ENCODE measurements around the gene ZSCAN22.

Gene ZSCAN22

DNA sequence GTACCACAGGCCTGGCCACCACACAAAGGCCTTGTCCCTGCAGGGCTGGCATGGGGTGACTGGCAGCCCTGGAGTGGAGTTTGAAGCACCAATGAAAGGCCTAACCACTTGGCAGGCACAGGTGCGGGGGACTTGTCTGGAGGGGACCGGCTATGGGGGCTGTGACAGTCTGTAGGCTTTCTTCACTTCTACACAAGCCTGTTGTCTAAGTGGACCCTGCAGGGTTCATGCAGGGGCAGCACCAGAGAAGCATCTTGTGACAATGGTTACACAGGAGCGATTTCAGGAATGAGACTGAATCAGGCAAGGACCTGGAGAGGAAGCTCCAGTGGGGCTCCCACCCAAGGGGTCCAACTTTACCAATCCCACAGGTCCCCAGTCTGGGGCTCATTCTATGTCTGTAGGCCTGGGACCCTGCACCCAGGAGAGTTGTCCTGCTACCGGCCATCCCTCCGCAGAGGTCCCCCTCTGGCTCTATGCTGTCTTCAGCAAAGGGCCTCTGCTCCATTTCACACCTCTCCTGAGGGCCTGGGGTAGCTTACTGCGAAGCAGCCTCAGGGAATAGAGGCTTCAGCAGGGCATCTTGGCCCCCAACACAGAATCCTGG is 56.3 kb downstream of the ZSCAN22 start:
- Histone ChIP-seq H3K27me3 (ENCODE audit: insufficient read depth, low read length, poor library complexity, severe bottlenecking) (no peaks in the 10 kb centered on the region), H2AFZ (ENCODE audit: low read length) (no peak overlapping the region), H3K9me3 (ENCODE audit: insufficient read depth, low read depth, low read length) (no peaks in the 10 kb centered on the region), H3K79me2 (ENCODE audit: insufficient read depth, low read length) (peaks cover 27% of the 10 kb centered on the region), H3K9me2 (replicated peaks; ENCODE audit: low read depth, low read length) (no peaks in the 10 kb centered on the region), H4K20me1 (ENCODE audit: insufficient read depth, low read length, poor library complexity, severe bottlenecking) (peaks cover 10% of the 10 kb centered on the region), H3K4me2 (ENCODE audit: low read depth, low read length, poor library complexity, severe bottlenecking) (no peak overlapping the region), H3K36me3 (ENCODE audit: insufficient read depth, low read length) (no peaks in the 10 kb centered on the region), H3F3A (ENCODE audit: low read depth) (no peaks in the 10 kb centered on the region), H3K9ac (ENCODE audit: low read depth, low read length, poor library complexity, severe bottlenecking) (no peak overlapping the region), H3K4me1 (ENCODE audit: insufficient read depth, low read length, poor library complexity, severe bottlenecking) (peaks cover 25% of the 10 kb centered on the region), H3K4me3 (ENCODE audit: low read length, poor library complexity, severe bottlenecking) (no peak overlapping the region)
- TF ChIP-seq, protein P1, sequence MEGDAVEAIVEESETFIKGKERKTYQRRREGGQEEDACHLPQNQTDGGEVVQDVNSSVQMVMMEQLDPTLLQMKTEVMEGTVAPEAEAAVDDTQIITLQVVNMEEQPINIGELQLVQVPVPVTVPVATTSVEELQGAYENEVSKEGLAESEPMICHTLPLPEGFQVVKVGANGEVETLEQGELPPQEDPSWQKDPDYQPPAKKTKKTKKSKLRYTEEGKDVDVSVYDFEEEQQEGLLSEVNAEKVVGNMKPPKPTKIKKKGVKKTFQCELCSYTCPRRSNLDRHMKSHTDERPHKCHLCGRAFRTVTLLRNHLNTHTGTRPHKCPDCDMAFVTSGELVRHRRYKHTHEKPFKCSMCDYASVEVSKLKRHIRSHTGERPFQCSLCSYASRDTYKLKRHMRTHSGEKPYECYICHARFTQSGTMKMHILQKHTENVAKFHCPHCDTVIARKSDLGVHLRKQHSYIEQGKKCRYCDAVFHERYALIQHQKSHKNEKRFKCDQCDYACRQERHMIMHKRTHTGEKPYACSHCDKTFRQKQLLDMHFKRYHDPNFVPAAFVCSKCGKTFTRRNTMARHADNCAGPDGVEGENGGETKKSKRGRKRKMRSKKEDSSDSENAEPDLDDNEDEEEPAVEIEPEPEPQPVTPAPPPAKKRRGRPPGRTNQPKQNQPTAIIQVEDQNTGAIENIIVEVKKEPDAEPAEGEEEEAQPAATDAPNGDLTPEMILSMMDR (conservative IDR thresholded peaks at IDR 0.05; ENCODE audit: low read length): no peak
- no peak for TF ChIP-seq EZH2phosphoT487 (IDR thresholded peaks at IDR 0.05; ENCODE audit: borderline replicate concordance)

DNA sequence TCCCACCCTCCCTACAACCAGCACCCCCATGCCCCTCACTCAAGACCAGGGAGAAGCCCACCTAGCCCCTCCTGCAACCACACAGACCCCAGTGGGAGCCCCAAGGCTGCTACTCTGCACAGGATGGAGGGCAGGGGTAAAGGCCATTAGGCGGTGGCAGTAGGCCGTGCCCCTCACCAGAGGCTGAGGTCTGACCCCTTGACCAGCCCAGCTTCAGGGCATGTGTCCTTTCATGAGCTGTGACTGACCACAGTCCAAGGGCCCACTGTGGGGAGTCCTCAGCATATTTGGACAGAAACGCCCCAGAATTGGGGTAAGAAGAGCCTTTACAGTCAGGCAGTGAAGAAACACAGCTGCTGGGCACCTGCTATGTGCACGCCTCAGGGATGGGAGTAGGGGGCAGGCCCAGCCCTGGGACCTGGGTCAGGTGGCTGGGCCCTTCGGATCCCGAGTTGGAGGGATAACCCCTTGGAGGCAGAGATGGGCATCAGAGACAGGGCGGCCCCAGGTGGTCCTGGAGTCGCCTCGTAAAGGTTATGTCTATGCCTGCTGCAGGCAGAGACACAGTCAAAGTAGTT is 58.6 kb downstream of the ZSCAN22 start:
- Histone ChIP-seq H3K4me3 (ENCODE audit: low read length, poor library complexity, severe bottlenecking) (peak overlapping the region; percentile 96), H3K4me2 (ENCODE audit: low read depth, low read length, poor library complexity, severe bottlenecking) (peak overlapping the region; percentile 88), H3K9me2 (replicated peaks; ENCODE audit: low read depth, low read length) (no peaks in the 10 kb centered on the region), H2AFZ (ENCODE audit: low read length) (no peak overlapping the region), H3K27me3 (ENCODE audit: insufficient read depth, low read length, poor library complexity, severe bottlenecking) (no peaks in the 10 kb centered on the region), H3K9ac (ENCODE audit: low read depth, low read length, poor library complexity, severe bottlenecking) (peak overlapping the region; percentile 99), H4K20me1 (ENCODE audit: insufficient read depth, low read length, poor library complexity, severe bottlenecking) (peaks cover 30% of the 10 kb centered on the region), H3K36me3 (ENCODE audit: insufficient read depth, low read length) (peaks cover under 1% of the 10 kb centered on the region; the same call in 1 of the 2 replicates), H3F3A (ENCODE audit: low read depth) (no peaks in the 10 kb centered on the region), H3K9me3 (ENCODE audit: insufficient read depth, low read depth, low read length) (no peaks in the 10 kb centered on the region), H3K79me2 (ENCODE audit: insufficient read depth, low read length) (peaks cover 49% of the 10 kb centered on the region), H3K4me1 (ENCODE audit: insufficient read depth, low read length, poor library complexity, severe bottlenecking) (peaks cover 30% of the 10 kb centered on the region)
- TF ChIP-seq, protein P1 (conservative IDR thresholded peaks at IDR 0.05; ENCODE audit: low read length): no peak
- TF ChIP-seq EZH2phosphoT487 (IDR thresholded peaks at IDR 0.05; ENCODE audit: borderline replicate concordance): no peak

DNA sequence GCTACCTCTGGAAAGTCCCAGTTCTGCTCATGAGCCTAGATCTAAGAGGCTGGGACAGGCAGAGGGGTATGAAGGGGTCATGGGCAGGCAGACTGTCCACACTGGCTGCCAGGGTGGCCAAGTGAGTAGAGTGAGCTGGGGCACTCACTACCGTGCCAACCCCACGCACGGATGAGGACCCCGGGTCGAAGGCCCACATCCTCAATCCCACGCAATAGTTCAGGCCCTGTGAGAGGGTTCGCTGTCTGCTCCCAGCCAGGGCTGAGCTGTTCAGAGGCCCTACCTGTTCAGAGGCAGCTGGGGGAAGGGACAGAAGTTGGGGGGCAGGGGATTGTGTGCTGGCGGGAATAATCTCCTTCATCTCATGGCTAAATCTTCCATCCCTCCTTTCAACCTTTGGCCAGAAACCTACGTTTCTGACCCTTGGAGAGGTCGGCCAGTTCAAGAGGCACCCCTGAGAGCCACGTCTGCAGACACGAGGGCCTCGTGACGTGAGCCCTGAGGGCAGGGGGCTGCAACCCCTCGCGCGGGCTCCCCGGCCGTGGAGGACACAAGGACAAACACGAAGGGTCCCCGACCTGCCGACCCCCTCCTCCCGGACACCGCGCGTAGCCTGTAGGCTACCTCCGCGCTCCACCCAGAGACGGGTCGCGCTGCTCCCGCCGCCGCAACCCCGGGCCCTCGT is 59.2 kb downstream of the ZSCAN22 start:
- Histone ChIP-seq H2AFZ (ENCODE audit: low read length) (peak overlapping the region; percentile 77), H3K4me1 (ENCODE audit: insufficient read depth, low read length, poor library complexity, severe bottlenecking) (peaks cover 31% of the 10 kb centered on the region), H4K20me1 (ENCODE audit: insufficient read depth, low read length, poor library complexity, severe bottlenecking) (peaks cover 34% of the 10 kb centered on the region), H3K4me2 (ENCODE audit: low read depth, low read length, poor library complexity, severe bottlenecking) (peak overlapping the region; percentile 88), H3K36me3 (ENCODE audit: insufficient read depth, low read length) (peaks cover 6% of the 10 kb centered on the region; the same call in 1 of the 2 replicates), H3F3A (ENCODE audit: low read depth) (no peaks in the 10 kb centered on the region), H3K27me3 (ENCODE audit: insufficient read depth, low read length, poor library complexity, severe bottlenecking) (no peaks in the 10 kb centered on the region), H3K79me2 (ENCODE audit: insufficient read depth, low read length) (peaks cover 55% of the 10 kb centered on the region), H3K9me2 (replicated peaks; ENCODE audit: low read depth, low read length) (no peaks in the 10 kb centered on the region), H3K4me3 (ENCODE audit: low read length, poor library complexity, severe bottlenecking) (peak overlapping the region; percentile 96), H3K9me3 (ENCODE audit: insufficient read depth, low read depth, low read length) (no peaks in the 10 kb centered on the region), H3K9ac (ENCODE audit: low read depth, low read length, poor library complexity, severe bottlenecking) (peak overlapping the region; percentile 99)
- TF ChIP-seq, protein P1 (conservative IDR thresholded peaks at IDR 0.05; ENCODE audit: low read length): no peak
- TF ChIP-seq EZH2phosphoT487 (IDR thresholded peaks at IDR 0.05; ENCODE audit: borderline replicate concordance): no peak

All from Loucy (cell line).